HG02759 (cell line): ENCODE results near the gene VTI1A.
"Not testable (repeated sequence)": the region's sequence is repeated elsewhere in the genome, so short reads cannot be mapped to it uniquely, and the experiment has no call there.

ENCODE experiments used
- ATAC-seq: cut with Tn5 transposase; IDR thresholded peaks from one replicate; pipeline ENCODE4 v1.9.1; 2021; ENCODE audit warnings: mild to moderate bottlenecking, moderate library complexity; ENCODE audit not compliant: unreplicated experiment

Gene VTI1A

GRCh38 chr10:112585960-112586359 lies 138.9 kb downstream of the VTI1A start:
- ATAC-seq, result no peak

DNA sequence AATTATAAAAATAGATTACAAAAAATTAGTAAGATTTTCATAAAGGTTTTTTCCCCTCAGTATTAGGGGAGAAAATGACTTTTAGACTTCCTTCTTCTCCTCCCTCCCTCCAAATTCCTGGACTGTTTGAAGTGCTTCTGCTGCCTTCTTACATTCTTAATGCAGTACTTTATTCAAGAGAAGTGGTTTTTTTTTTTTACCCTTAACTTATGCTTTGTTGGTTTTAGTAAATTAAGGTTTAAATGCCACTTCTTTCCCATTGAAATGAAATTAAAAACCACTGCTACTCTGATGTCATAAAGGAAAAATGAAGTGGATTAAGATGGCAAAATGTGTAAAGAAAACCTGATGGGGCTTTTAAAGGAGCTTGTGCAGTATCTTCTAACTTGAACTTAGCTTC lies 140.7 kb downstream of the VTI1A start:
- ATAC-seq, result no peak

- no peak for ATAC-seq
Observed at GRCh38 chr10:112588225-112588990, 141.4 kb downstream of the VTI1A start.

- no peak for ATAC-seq
Observed at GRCh38 chr10:112589081-112589480, 142.1 kb downstream of the VTI1A start.

DNA sequence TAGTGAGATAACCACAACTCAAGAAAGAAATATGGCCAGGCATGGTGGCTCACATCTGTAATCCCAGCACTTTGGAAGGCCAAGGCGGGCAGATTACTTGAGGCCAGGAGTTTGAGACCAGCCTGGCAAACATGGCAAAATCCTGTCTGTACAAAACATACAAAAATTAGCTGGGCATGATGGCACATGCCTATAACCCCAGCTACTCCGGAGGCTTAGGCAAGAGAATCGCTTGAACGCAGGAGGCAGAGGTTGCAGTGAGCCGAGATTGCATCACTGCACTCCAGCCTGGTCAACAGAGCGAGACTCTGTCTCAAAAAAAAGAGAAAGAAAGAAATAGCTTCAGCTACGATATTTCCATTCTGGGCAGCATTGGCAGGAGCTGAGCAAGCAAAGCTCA lies 143.8 kb downstream of the VTI1A start:
- not testable (repeated sequence) for ATAC-seq

GRCh38 chr10:112593023-112593422 lies 146.0 kb downstream of the VTI1A start:
- ATAC-seq, result no peak

DNA sequence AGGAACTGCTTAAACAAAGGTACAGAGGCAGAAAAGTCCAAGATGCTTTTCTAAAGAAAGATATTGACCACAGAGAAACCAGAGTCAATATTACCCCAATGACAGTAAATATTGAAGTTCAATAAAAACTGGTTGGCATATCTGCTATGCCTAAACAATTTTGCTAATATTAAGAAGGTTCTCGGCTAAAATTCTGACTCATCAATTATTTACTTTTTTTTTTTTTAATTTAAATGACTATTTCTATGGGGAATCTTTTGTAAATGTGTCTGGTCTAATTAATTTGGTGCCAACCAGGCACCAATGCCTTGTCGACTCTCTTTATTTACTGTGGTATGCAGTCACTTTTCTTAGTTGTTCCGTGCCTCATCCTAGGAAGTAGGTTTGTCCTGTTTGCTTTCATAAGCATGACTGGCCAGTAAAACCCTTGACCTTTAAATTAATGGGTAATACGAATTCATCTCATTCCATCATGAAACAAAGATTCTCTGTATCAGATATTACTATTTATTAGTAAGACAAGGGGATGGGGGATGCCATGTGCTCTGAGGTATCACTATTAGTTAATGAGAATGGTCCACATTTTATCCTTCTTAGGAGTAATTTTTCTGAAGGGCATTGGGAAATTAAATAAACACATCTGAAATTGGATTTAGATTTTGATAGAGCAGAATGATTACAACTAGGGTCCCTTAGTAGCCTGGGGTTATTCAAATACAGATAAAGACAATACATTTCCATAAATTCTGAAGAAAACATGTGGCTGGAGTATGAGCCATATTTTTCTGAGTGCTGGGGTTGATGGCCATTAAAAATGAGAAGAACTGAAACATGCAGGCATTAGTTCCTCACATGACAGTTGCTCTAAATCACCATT lies 154.4 kb downstream of the VTI1A start:
- ATAC-seq, result no peak

DNA sequence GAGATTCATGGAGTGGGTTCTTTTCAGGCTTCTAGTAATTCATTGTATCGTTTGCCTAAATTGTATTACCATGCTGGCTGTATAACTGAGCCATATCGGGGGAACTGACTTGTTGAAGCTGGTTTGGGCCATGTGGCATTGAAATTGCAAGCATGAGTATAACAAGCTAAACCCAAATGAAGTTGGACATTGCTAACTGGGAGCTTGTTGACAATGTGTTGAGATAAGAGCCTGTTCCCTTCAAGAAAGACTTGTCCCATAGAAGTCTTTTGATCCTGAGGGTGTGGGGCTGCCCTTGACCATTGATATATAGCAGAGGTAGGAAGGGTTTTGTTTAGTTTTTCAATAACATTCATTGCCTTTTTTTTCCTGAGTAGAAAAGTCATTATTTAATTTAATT lies 156.0 kb downstream of the VTI1A start:
- no peak for ATAC-seq

- no peak for ATAC-seq
Observed at GRCh38 chr10:112605063-112605462, 158.0 kb downstream of the VTI1A start.

GRCh38 chr10:112607506-112607905 lies 160.5 kb downstream of the VTI1A start:
- no peak for ATAC-seq

GRCh38 chr10:112613620-112614019 lies 166.6 kb downstream of the VTI1A start:
- no peak for ATAC-seq

- ATAC-seq, result no peak
Observed at GRCh38 chr10:112614072-112614471, 167.1 kb downstream of the VTI1A start.

DNA sequence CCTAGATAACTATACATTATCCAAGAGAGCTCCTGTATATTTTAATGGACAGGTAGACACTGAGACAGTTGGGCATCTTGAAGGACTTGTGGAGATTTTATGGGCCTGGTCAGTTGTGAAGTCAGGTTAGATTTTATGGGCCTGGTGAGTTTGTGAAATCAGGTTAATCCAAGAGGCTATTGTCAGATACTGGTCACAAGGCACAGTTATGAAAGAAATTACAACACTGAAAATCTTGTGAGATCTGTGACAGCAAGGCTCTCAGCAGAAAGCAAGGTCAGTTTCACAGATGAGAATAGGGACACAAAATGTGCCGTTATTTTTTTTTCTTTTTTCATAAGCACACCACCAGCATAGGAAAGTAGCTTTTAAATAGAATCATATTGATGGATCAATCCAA lies 167.6 kb downstream of the VTI1A start:
- ATAC-seq, result no peak

DNA sequence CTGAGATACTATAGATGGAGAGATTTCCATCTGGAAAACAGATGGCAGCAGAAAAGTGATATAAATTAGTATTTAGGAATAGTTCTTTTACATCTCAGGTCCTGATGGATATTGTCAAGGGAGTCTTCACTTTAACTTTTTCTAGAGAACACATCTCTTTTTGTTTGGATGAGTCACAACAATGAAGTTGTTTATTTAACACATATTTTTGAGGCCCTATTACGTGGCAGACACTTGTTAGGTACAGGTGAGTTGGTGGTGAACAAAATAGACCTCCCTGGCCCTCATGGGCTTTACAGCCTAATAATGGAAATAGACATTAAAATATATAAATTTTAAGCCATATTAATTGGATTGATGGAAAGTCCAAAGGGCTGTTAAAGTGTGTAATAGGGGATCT lies 168.3 kb downstream of the VTI1A start:
- ATAC-seq, result no peak

- no peak for ATAC-seq
Observed at GRCh38 chr10:112616647-112617046, 169.6 kb downstream of the VTI1A start.

- ATAC-seq, result no peak
Observed at GRCh38 chr10:112618814-112619213, 171.8 kb downstream of the VTI1A start.

DNA sequence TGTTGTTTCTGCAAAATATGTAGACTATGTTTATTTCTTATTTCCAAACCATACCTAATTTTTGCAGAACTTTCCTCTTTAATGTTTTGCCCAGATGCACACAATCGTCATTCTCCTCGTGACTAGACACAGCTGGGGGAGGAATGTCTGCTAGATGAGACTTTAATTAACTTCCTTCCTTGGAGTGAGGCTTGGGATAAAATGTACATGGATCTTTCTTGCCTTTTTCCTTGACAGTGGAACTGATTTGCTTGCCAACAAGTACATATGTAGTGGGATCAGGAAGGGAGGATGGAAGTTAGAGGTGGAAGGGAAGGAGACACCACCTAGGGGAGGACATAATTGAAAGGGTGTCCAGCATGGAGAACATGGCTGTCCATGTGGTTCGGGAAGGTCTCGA lies 172.5 kb downstream of the VTI1A start:
- ATAC-seq, result no peak

- no peak for ATAC-seq
Observed at GRCh38 chr10:112622786-112623185, 175.8 kb downstream of the VTI1A start.

DNA sequence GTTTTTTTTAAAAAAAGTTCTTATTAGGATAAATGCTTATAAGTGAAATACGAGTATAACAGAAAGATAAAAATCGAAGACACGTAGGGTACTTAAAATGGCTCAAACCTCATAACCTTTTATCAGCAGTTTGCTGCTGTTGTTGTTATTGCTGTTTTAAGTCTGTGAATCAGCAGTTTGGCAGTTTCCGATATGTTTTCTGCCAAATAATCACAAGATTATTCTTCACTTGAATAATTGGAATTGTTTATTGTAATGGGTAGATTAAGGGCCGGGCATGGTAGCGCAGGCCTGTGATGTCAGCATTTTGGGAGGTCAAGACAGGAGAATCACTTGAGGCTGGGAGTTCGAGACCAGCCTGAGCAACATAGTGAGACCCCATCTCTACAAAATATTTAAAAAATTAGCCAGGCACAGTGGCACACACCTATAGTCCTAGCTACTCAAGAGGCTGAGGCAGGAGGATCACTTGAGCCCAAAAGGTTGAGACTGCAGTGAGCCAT lies 177.6 kb downstream of the VTI1A start:
- no peak for ATAC-seq

- ATAC-seq, result no peak
Observed at GRCh38 chr10:112628951-112629609, 182.1 kb downstream of the VTI1A start.
